ENCODE results near the gene PXDC1.

Gene PXDC1

GRCh38 chr6:3745566-3746118 is 5.9 kb downstream of the PXDC1 start:
- DNase-seq (ENCODE audit: low read depth in 1 of 2, low spot score in 1 of 2) = no peak
- TF ChIP-seq JUND (IDR thresholded peaks at IDR 0.05; ENCODE audit: low read depth) = no peak
- in situ Hi-C loops (cut with HindIII; ENCODE audit: low pct_unique_long_range_greater_than_20kb, low sequenced_read_pairs) = no loop called here

GRCh38 chr6:3744901-3745470 is 6.5 kb downstream of the PXDC1 start:
- no peak for TF ChIP-seq JUND (IDR thresholded peaks at IDR 0.05; ENCODE audit: low read depth)
- DNase-seq (ENCODE audit: low read depth in 1 of 2, low spot score in 1 of 2) = no peak
- in situ Hi-C loops (cut with HindIII; ENCODE audit: low pct_unique_long_range_greater_than_20kb, low sequenced_read_pairs) = no loop called here

DNA sequence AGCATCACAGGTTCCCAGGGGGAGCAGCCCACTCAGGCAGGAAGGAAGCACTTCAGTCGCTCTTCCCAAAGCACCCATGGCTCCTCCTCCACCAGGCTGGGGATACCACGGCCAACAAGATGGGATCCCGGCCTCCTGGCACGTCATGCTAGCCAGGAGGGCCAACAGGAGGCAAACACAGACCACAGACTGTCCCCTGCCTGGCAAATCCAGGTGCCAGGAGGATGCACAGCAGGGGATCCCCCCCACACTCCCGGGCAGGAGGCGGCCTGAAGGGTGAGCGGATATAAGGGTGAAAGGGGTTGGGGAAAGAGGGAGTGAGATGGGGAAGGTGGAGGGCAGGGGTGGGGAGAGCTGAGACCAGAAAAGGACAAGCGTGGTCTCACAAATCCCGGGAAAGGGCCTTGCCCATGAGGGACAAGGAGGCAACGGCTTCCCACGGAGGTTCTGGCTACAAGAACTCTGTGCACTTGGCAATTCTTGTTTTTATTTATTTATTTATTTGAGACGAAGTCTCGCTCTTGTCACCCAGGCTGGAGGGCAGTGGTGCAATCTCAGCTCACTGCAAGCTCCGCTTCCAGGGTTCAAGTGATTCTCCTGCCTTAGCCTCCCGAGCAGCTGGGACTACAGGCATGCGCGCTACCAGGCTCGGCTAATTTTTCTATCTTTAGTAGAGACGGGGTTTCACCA is 7.2 kb downstream of the PXDC1 start:
- in situ Hi-C loops (cut with HindIII; ENCODE audit: low pct_unique_long_range_greater_than_20kb, low sequenced_read_pairs) = no loop called here
- DNase-seq (ENCODE audit: low read depth in 1 of 2, low spot score in 1 of 2) = no peak
- TF ChIP-seq JUND (IDR thresholded peaks at IDR 0.05; ENCODE audit: low read depth) = no peak

DNA sequence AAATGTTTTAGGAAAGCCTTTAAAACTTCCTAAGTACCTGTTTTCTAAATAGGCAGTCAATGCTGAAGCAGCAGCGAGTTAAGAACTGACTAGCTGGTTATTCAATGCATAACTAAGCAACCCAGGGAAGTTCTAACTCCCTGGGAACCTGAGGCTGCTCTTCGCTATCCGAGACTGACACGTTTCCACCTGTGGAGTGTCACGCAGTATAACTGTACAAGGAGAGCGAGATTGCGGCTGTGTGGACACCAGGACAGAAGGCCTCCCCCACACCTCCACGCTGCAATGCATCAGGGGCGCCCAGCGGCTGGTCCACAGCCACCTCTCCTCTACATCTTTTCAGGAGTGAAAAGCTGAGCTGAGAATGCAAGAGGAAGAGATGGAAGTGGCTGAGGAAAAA is 8.0 kb downstream of the PXDC1 start:
- TF ChIP-seq JUND (IDR thresholded peaks at IDR 0.05; ENCODE audit: low read depth) = no peak
- in situ Hi-C loops (cut with HindIII; ENCODE audit: low pct_unique_long_range_greater_than_20kb, low sequenced_read_pairs) = no loop called here
- DNase-seq (ENCODE audit: low read depth in 1 of 2, low spot score in 1 of 2) = no peak

GRCh38 chr6:3742426-3743344 is 8.8 kb downstream of the PXDC1 start:
- DNase-seq (ENCODE audit: low read depth in 1 of 2, low spot score in 1 of 2) = peak; percentile 69 to 89
- no peak for TF ChIP-seq JUND (IDR thresholded peaks at IDR 0.05; ENCODE audit: low read depth)
- in situ Hi-C loops (cut with HindIII; ENCODE audit: low pct_unique_long_range_greater_than_20kb, low sequenced_read_pairs) = no loop called here

DNA sequence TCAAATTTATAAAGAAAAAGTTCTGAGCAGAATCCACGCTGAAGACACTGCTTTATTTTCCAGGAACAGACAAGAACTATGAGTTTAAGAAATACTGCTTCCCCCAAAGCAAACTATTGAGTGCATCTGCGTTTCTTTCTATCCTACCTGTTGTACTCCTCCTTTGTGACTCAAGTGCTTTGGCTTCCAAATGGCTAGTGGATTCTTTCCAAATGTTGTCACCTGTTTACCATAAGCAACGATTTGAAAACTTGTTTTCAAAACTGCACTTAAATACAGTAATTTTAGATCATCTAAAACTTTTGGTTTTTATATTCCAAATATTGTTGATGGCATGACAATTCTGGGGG is 9.5 kb downstream of the PXDC1 start:
- no peak for TF ChIP-seq JUND (IDR thresholded peaks at IDR 0.05; ENCODE audit: low read depth)
- no peak for DNase-seq (ENCODE audit: low read depth in 1 of 2, low spot score in 1 of 2)
- in situ Hi-C loops (cut with HindIII; ENCODE audit: low pct_unique_long_range_greater_than_20kb, low sequenced_read_pairs) = no loop called here

GRCh38 chr6:3741477-3741871 is 10.0 kb downstream of the PXDC1 start:
- DNase-seq (ENCODE audit: low read depth in 1 of 2, low spot score in 1 of 2) = peak in 1 of 2 experiments; percentile 31
- in situ Hi-C loops (cut with HindIII; ENCODE audit: low pct_unique_long_range_greater_than_20kb, low sequenced_read_pairs) = no loop called here
- no peak for TF ChIP-seq JUND (IDR thresholded peaks at IDR 0.05; ENCODE audit: low read depth)

GRCh38 chr6:3740551-3741476 is 10.7 kb downstream of the PXDC1 start:
- peak in 1 of 2 experiments; percentile 45 for DNase-seq (ENCODE audit: low read depth in 1 of 2, low spot score in 1 of 2)
- in situ Hi-C loops (cut with HindIII; ENCODE audit: low pct_unique_long_range_greater_than_20kb, low sequenced_read_pairs) = no loop called here
- no peak for TF ChIP-seq JUND (IDR thresholded peaks at IDR 0.05; ENCODE audit: low read depth)

GRCh38 chr6:3739311-3739897 is 12.1 kb downstream of the PXDC1 start:
- TF ChIP-seq JUND (IDR thresholded peaks at IDR 0.05; ENCODE audit: low read depth) = no peak
- in situ Hi-C loops (cut with HindIII; ENCODE audit: low pct_unique_long_range_greater_than_20kb, low sequenced_read_pairs) = no loop called here
- no peak for DNase-seq (ENCODE audit: low read depth in 1 of 2, low spot score in 1 of 2)

DNA sequence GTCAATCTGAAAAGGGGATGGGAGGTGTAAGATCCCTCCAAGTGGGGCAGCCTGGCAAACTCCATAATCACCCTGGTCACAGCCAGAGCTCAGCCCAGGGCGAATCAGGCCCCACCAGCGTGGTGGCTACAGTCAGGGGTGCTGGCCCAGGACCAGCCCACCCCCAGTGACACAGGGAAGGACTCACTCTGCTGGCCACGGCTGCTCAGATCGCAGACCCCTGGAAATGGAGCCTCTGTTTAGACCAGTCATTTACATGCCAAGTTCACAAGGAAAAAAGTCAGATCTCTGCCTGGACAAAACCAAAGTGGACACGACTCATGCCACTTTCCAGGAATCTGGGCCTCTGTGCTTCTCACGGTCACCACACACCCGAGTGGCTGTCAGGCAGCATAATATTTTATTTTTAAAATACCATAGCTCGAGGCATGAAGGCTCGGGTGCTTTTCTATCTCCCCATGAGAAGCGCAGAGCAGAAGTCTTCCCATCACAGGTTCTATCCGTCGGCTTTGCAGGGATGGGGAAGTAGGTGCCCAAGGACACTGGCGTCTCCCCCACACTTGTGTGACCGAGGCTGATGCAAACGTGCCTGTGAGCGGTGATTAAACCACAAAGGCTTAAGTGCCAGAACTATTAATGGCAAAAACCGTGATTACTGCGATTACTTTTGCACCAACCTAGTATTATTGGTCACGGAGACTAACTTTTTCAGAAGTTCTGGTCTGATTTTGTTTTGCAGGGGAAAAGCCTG is 13.0 kb downstream of the PXDC1 start:
- in situ Hi-C loops (cut with HindIII; ENCODE audit: low pct_unique_long_range_greater_than_20kb, low sequenced_read_pairs) = no loop called here
- DNase-seq (ENCODE audit: low read depth in 1 of 2, low spot score in 1 of 2) = no peak
- no peak for TF ChIP-seq JUND (IDR thresholded peaks at IDR 0.05; ENCODE audit: low read depth)

DNA sequence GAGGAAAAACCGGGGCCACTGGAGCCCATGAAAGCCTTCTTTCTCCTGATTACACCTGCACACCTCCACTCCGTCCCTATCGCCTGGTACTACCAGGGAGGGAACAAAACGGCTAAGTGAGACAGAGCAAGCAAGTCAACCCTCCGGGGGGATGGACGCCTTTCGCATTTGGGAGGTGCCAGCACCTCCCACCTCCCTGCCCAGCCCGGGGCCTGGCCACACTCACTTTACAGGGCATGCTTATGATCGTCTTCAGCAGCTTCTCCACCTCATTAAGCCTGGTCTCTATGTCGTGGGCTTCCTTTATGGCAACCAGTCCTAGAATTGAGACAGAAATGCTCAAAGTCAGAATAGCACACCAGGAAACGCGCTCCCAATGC is 13.7 kb downstream of the PXDC1 start:
- in situ Hi-C loops (cut with HindIII; ENCODE audit: low pct_unique_long_range_greater_than_20kb, low sequenced_read_pairs) = no loop called here
- DNase-seq (ENCODE audit: low read depth in 1 of 2, low spot score in 1 of 2) = no peak
- no peak for TF ChIP-seq JUND (IDR thresholded peaks at IDR 0.05; ENCODE audit: low read depth)
